ENCODE data around the gene SLC35G6.
"Not testable (repeated sequence)": the region's sequence is repeated elsewhere in the genome, so short reads cannot be mapped to it uniquely, and the experiment has no call there.

Gene SLC35G6

GRCh38 chr17:7481275-7481674, at the start of gene SLC35G6:
Gene SLC35G6, plus strand, starts transcription at chr17:7481446. Its CDS starts 71 bp downstream, at chr17:7481517.
- not testable (repeated sequence) for DNase-seq (ENCODE audit: low read depth)

GRCh38 chr17:7432296-7432695, 49.0 kb upstream of the SLC35G6 start:
- no peak for DNase-seq (ENCODE audit: low read depth)

GRCh38 chr17:7435676-7436555, 45.3 kb upstream of the SLC35G6 start:
- no peak for DNase-seq (ENCODE audit: low read depth)

GRCh38 chr17:7436556-7437368, 44.5 kb upstream of the SLC35G6 start:
- DNase-seq (ENCODE audit: low read depth), result no peak

- DNase-seq (ENCODE audit: low read depth), result no peak
These were observed 43.8 kb upstream of the SLC35G6 start for GRCh38 chr17:7437369-7437863.

GRCh38 chr17:7437950-7438614, 43.2 kb upstream of the SLC35G6 start:
- DNase-seq (ENCODE audit: low read depth), result no peak

GRCh38 chr17:7438656-7439460, 42.4 kb upstream of the SLC35G6 start:
- no peak for DNase-seq (ENCODE audit: low read depth)

- DNase-seq (ENCODE audit: low read depth), result no peak
These were observed 41.7 kb upstream of the SLC35G6 start, which contains the start of gene FGF11 for GRCh38 chr17:7439462-7440112. Gene FGF11, plus strand, starts transcription at chr17:7439512. Its CDS starts 109 bp downstream, at chr17:7439621.

GRCh38 chr17:7440113-7440833, 41.0 kb upstream of the SLC35G6 start:
- DNase-seq (ENCODE audit: low read depth), result no peak

- no peak for DNase-seq (ENCODE audit: low read depth)
These were observed 40.4 kb upstream of the SLC35G6 start for GRCh38 chr17:7440834-7441195.

- DNase-seq (ENCODE audit: low read depth), result no peak
These were observed 40.0 kb upstream of the SLC35G6 start for GRCh38 chr17:7441266-7441665.

- no peak for DNase-seq (ENCODE audit: low read depth)
These were observed 39.1 kb upstream of the SLC35G6 start for GRCh38 chr17:7442142-7442541.

GRCh38 chr17:7443499-7444485, 37.5 kb upstream of the SLC35G6 start:
- no peak for DNase-seq (ENCODE audit: low read depth)

- DNase-seq (ENCODE audit: low read depth), result no peak
These were observed 36.3 kb upstream of the SLC35G6 start, which contains the start of gene CHRNB1 for GRCh38 chr17:7444682-7445618. Gene CHRNB1, plus strand, starts transcription at chr17:7445061. Its CDS starts 67 bp downstream, at chr17:7445128.

- no peak for DNase-seq (ENCODE audit: low read depth)
These were observed 35.7 kb upstream of the SLC35G6 start for GRCh38 chr17:7445619-7445968.

- DNase-seq (ENCODE audit: low read depth), result no peak
These were observed 32.8 kb upstream of the SLC35G6 start for GRCh38 chr17:7448461-7448860.

- DNase-seq (ENCODE audit: low read depth), result no peak
These were observed 21.2 kb upstream of the SLC35G6 start for GRCh38 chr17:7459961-7460545.
